ENCODE results near the gene OLFML2A. TPM values are rescaled to one million over a fixed set of nuclear protein-coding genes. Genes with fewer than 3 reads are reported as not detected.

OLFML2A gene
- total and polyA plus RNA-seq, 2 of the 13 experiments (the other 11 are each of a cell fraction or from before 2014, with no cell fraction given): 0.01 to 0.02 TPM

DNA sequence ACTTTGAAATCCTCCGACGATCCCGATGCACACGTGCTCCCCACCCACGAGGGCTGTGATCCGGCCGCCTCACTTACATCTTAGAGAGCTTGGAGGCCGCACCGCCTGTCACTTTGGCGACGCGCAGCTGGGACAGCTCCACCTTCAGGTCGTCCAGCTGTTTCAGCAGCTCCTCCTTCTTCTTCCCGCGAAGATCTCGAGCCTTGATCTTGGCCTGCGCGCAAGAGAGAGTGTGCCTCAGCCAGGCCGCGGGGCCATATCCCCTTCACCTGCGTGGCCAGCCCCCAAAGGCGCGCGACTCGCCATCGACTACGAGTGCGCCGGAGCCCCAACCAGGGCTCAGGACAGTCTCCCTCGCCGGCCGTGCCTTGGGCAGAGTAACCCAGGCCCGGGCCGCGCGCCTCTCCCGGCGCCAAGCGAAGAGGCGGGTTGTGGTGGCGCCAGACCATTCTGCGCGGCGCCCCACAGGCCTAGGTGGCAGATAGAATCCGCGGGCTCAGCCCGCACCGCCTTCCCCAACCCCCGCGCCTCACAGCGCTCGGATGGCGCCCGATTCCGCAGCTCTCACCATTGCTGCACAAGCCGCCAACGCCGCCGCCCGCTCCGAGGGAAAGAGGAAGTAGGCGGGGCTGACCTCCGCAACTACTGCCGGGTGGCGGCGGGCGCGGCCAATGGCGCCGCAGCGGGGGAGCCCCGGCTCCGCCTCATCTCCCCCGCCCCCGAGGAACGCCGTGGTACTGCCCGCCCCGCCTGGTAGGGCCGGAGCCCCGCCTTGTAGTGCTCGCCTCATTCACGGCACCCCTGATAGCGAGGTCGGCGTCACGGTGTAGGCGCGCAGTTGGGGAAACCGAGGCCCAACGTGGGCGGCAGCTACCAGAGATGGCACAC, 84.7 kb downstream of the OLFML2A start, which contains the start of the genes ARPC5L and RPL35 (continued):
- TF ChIP-seq ZNF513 (CRISPR knock-in tag; conservative IDR thresholded peaks at IDR 0.05) (no peak), EED (CRISPR knock-in tag; IDR thresholded peaks at IDR 0.05) (peak; percentile 82), NR2F1 (CRISPR knock-in tag; IDR thresholded peaks at IDR 0.05) (no peak), TCF7 (IDR thresholded peaks at IDR 0.05; ENCODE audit: low read depth) (no peak), ZNF790 (CRISPR knock-in tag; IDR thresholded peaks at IDR 0.05; ENCODE audit: borderline replicate concordance) (peak; percentile 88), ZNF225 (CRISPR knock-in tag; IDR thresholded peaks at IDR 0.05) (no peak), ARID4A (CRISPR knock-in tag; IDR thresholded peaks at IDR 0.05; ENCODE audit: borderline replicate concordance) (peak; percentile 94), KLF12 (CRISPR knock-in tag; IDR thresholded peaks at IDR 0.05; ENCODE audit: borderline replicate concordance) (peak; percentile 24), RAD51 (IDR thresholded peaks at IDR 0.05; ENCODE audit: borderline replicate concordance) (no peak), MTF2 (CRISPR knock-in tag; IDR thresholded peaks at IDR 0.05; ENCODE audit: borderline replicate concordance) (0 out of 2 replicates have a peak, but pooled peaks have one; percentile 25), TARDBP (CRISPR knock-in tag; IDR thresholded peaks at IDR 0.05) (peak; percentile 79; the same call in 1 of the 2 replicates), CERS6 (CRISPR knock-in tag; IDR thresholded peaks at IDR 0.05) (no peak), ARNT (IDR thresholded peaks at IDR 0.05) (no peak), CCAR2 (optimal IDR thresholded peaks at IDR 0.05; ENCODE audit: low read depth, low read length) (no peak), ZNF230 (CRISPR knock-in tag; IDR thresholded peaks at IDR 0.05) (peak; percentile 25; the same call in 1 of the 2 replicates), ZNF205 (CRISPR knock-in tag; IDR thresholded peaks at IDR 0.05) (no peak), KAT7 (CRISPR knock-in tag; IDR thresholded peaks at IDR 0.05; ENCODE audit: borderline replicate concordance) (peak; percentile 91), U2AF1 (optimal IDR thresholded peaks at IDR 0.05; ENCODE audit: low read depth, low read length) (no peak), NFYB (CRISPR knock-in tag; IDR thresholded peaks at IDR 0.05) (peak; percentile 79), ZBTB3 (CRISPR knock-in tag; IDR thresholded peaks at IDR 0.05; ENCODE audit: borderline replicate concordance, low read depth) (no peak), SMAD9 (CRISPR knock-in tag; IDR thresholded peaks at IDR 0.05) (no peak)
- TF ChIP-seq, protein P1, sequence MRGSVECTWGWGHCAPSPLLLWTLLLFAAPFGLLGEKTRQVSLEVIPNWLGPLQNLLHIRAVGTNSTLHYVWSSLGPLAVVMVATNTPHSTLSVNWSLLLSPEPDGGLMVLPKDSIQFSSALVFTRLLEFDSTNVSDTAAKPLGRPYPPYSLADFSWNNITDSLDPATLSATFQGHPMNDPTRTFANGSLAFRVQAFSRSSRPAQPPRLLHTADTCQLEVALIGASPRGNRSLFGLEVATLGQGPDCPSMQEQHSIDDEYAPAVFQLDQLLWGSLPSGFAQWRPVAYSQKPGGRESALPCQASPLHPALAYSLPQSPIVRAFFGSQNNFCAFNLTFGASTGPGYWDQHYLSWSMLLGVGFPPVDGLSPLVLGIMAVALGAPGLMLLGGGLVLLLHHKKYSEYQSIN (CRISPR knock-in tag; IDR thresholded peaks at IDR 0.05; ENCODE audit: borderline replicate concordance): no peak

Data from HepG2 (cell line).